H1 (cell line): ENCODE data around the gene GDAP2. TPM values are rescaled to one million over a fixed set of nuclear protein-coding genes. Genes with fewer than 3 reads are reported as not detected.

Source experiments
- CTCF ChIA-PET: fragments of 300-600 bp; sonication (Branson Sonifier 250); formaldehyde crosslinking; loops from one replicate; lab custom pipeline; 2021; ENCODE audit not compliant: partially characterized antibody; lab: Charles Lee
- POLR2A ChIA-PET: fragments of 300-600 bp; sonication (Branson Sonifier 250); formaldehyde crosslinking; loops from one replicate; lab custom pipeline; 2021; ENCODE audit warnings: inconsistent platforms; ENCODE audit not compliant: partially characterized antibody; lab: Charles Lee
- DNase-seq, 2 experiments: peaks; one replicate each; pipeline versions ENCODE4 v3.0.0 to v3.0.0-alpha.2; 2010 to 2022; ENCODE audit warnings: low spot score in 2 of 2, low read depth in 1 of 2, mixed read lengths in 1 of 2
- FAIRE-seq: peaks from 2 replicates; lab custom pipeline; 2011; peaks lifted over from hg19 to GRCh38; lab: Jason Lieb, UNC
- H2AFZ ChIP-seq: 2 replicates; pipeline ENCODE4 v1.8.1; 2012; ENCODE audit warnings: low read length, inconsistent platforms
- H2AK5ac ChIP-seq: 2 replicates; pipeline ENCODE4 v1.6.1; 2013; ENCODE audit warnings: low read depth, low read length
- H2BK120ac ChIP-seq: replicated peaks from 2 replicates; pipeline ENCODE3; 2013; ENCODE audit warnings: low read depth, low read length, inconsistent platforms
- H2BK12ac ChIP-seq: 2 replicates; pipeline ENCODE4 v1.6.1; 2013; ENCODE audit warnings: low read depth, low read length
- H2BK15ac ChIP-seq: 2 replicates; pipeline ENCODE4 v1.6.1; 2013; ENCODE audit warnings: low read length
- H2BK20ac ChIP-seq: 2 replicates; pipeline ENCODE4 v1.6.1; 2013; ENCODE audit warnings: low read length
- H2BK5ac ChIP-seq: 2 replicates; pipeline ENCODE4 v1.6.1; 2013; ENCODE audit warnings: low read depth, low read length
- H3K14ac ChIP-seq: 2 replicates; pipeline ENCODE4 v1.6.1; 2013; ENCODE audit warnings: inconsistent platforms; ENCODE audit not compliant: insufficient read length
- H3K18ac ChIP-seq: 2 replicates; pipeline ENCODE4 v1.6.1; 2013; ENCODE audit warnings: low read length; ENCODE audit errors: extremely low read depth
- H3K23ac ChIP-seq: 2 replicates; pipeline ENCODE4 v1.6.1; 2013; ENCODE audit warnings: inconsistent platforms; ENCODE audit not compliant: insufficient read length
- H3K23me2 ChIP-seq: 2 replicates; pipeline ENCODE4 v1.6.1; 2013; ENCODE audit warnings: low read depth, low read length
- H3K27ac ChIP-seq: 2 replicates; pipeline ENCODE4 v1.6.1; 2011; ENCODE audit warnings: low read depth, low read length, inconsistent platforms
- H3K27me3 ChIP-seq, 4 experiments: replicated peaks in 1 of 4; 1 replicate in 1 of 4; 2 replicates in 3 of 4; pipeline versions ENCODE4 v1.6.1 to v1.8.1; 2011 to 2013; ENCODE audit warnings: low read length in 3 of 4, mild to moderate bottlenecking in 3 of 4, inconsistent platforms in 2 of 4, mixed read lengths in 2 of 4, moderate library complexity in 1 of 4; ENCODE audit not compliant: control insufficient read depth in 3 of 4, insufficient read depth in 3 of 4; ENCODE audit errors: extremely low read depth in 1 of 4
- H3K36me3 ChIP-seq, 4 experiments: 2 replicates each; pipeline versions ENCODE4 v1.6.1 to v1.8.1; 2011 to 2013; ENCODE audit warnings: mild to moderate bottlenecking in 4 of 4, low read length in 3 of 4, moderate library complexity in 2 of 4, control low read depth in 1 of 4, inconsistent platforms in 1 of 4; ENCODE audit not compliant: insufficient read depth in 4 of 4, control insufficient read depth in 2 of 4
- H3K4ac ChIP-seq: replicated peaks from 2 replicates; pipeline ENCODE3; 2013; ENCODE audit warnings: low read length, low read depth, mixed read lengths, inconsistent platforms; ENCODE audit not compliant: insufficient read length
- H3K4me1 ChIP-seq, 4 experiments: replicated peaks in 1 of 4; 1 replicate in 1 of 4; 2 replicates in 3 of 4; pipeline versions ENCODE4 v1.6.1 to v1.8.1; 2011 to 2013; ENCODE audit warnings: low read length in 3 of 4, inconsistent platforms in 2 of 4, mixed read lengths in 1 of 4; ENCODE audit not compliant: insufficient read depth in 4 of 4, control insufficient read depth in 3 of 4
- H3K4me2 ChIP-seq, 2 experiments: 2 replicates each; pipeline versions ENCODE4 v1.6.1 to v1.8.1; 2011 to 2013; ENCODE audit warnings: low read depth in 2 of 2, low read length in 2 of 2, control low read depth in 1 of 2, inconsistent platforms in 1 of 2, mild to moderate bottlenecking in 1 of 2; ENCODE audit not compliant: insufficient read depth in 1 of 2
- H3K4me3 ChIP-seq, 4 experiments: fragments of 200-600, 300-600 bp in 1 of 4; sonication (generic), shearing (Covaris generic), sonication (Bioruptor Twin) in 1 of 4; 2 replicates each; pipeline versions ENCODE4 v1.5.1 to v1.8.1; 2011 to 2016; ENCODE audit warnings: low read length in 4 of 4, low read depth in 3 of 4, control low read depth in 2 of 4, inconsistent platforms in 2 of 4, mild to moderate bottlenecking in 2 of 4, mixed read lengths in 1 of 4, moderate library complexity in 1 of 4; ENCODE audit not compliant: insufficient read depth in 2 of 4; ENCODE audit errors: extremely low read depth in 1 of 4
- H3K56ac ChIP-seq: replicated peaks from 2 replicates; pipeline ENCODE3; 2013; ENCODE audit warnings: low read depth, mild to moderate bottlenecking, mixed read lengths, low read length, inconsistent platforms; ENCODE audit not compliant: insufficient read length
- H3K79me1 ChIP-seq: 2 replicates; pipeline ENCODE4 v1.6.1; 2013; ENCODE audit warnings: low read depth, low read length, control low read depth
- H3K79me2 ChIP-seq, 2 experiments: 2 replicates each; pipeline versions ENCODE4 v1.6.1 to v1.8.1; 2012 to 2013; ENCODE audit warnings: low read length in 2 of 2, mild to moderate bottlenecking in 2 of 2, inconsistent platforms in 1 of 2; ENCODE audit not compliant: insufficient read depth in 2 of 2, control insufficient read depth in 1 of 2
- H3K9ac ChIP-seq, 4 experiments: replicated peaks in 1 of 4; 1 replicate in 1 of 4; 2 replicates in 3 of 4; pipeline versions ENCODE4 v1.6.1 to v1.8.1; 2011 to 2013; ENCODE audit warnings: low read depth in 3 of 4, low read length in 3 of 4, control low read depth in 2 of 4, mild to moderate bottlenecking in 2 of 4, moderate library complexity in 2 of 4, inconsistent platforms in 1 of 4; ENCODE audit errors: extremely low read depth in 1 of 4
- H3K9me3 ChIP-seq, 2 experiments: 2 replicates each; pipeline versions ENCODE4 v1.6.1 to v1.8.1; 2012 to 2013; ENCODE audit warnings: mild to moderate bottlenecking in 2 of 2, moderate library complexity in 2 of 2, control low read depth in 1 of 2, inconsistent platforms in 1 of 2, low read depth in 1 of 2, low read length in 1 of 2, mixed read lengths in 1 of 2; ENCODE audit not compliant: insufficient read depth in 2 of 2
- H4K20me1 ChIP-seq, 2 experiments: replicated peaks in 1 of 2; 2 replicates each; pipeline versions ENCODE3 to v1.8.1; 2011 to 2013; ENCODE audit warnings: inconsistent platforms in 2 of 2, low read length in 2 of 2, mild to moderate bottlenecking in 1 of 2; ENCODE audit not compliant: insufficient read depth in 2 of 2, control insufficient read depth in 1 of 2
- H4K5ac ChIP-seq: 2 replicates; pipeline ENCODE4 v1.6.1; 2013; ENCODE audit warnings: low read length, low read depth, mixed read lengths, inconsistent platforms; ENCODE audit not compliant: insufficient read length
- H4K8ac ChIP-seq: 2 replicates; pipeline ENCODE4 v1.8.0; 2013; ENCODE audit warnings: mild to moderate bottlenecking, moderate library complexity, low read length, inconsistent platforms; ENCODE audit not compliant: insufficient read depth; ENCODE audit errors: extremely low read depth
- H4K91ac ChIP-seq: replicated peaks from 2 replicates; pipeline ENCODE3; 2013; ENCODE audit warnings: low read length, mixed read lengths, inconsistent platforms; ENCODE audit not compliant: insufficient read length
- BCL11A ChIP-seq, 2 experiments: IDR thresholded peaks; one replicate each; pipeline ENCODE4 v1.6.1; 2011; ENCODE audit warnings: low read depth in 2 of 2, low read length in 2 of 2, mild to moderate bottlenecking in 2 of 2
- CTBP2 ChIP-seq: IDR thresholded peaks from 2 replicates; pipeline ENCODE4 v1.7.0; 2011; ENCODE audit warnings: borderline replicate concordance, mild to moderate bottlenecking, moderate library complexity, mixed read lengths, low read length; ENCODE audit not compliant: insufficient read depth, insufficient read length
- CTCF ChIP-seq, 3 experiments: IDR thresholded peaks; 1 replicate in 2 of 3; 2 replicates in 1 of 3; pipeline versions ENCODE4 v1.5.1 to v1.6.1; 2011; ENCODE audit warnings: low read length in 3 of 3, mild to moderate bottlenecking in 3 of 3, inconsistent platforms in 2 of 3, low read depth in 1 of 3, moderate library complexity in 1 of 3; ENCODE audit not compliant: insufficient read depth in 1 of 3; ENCODE audit errors: control extremely low read depth in 1 of 3
- HDAC2 ChIP-seq, 2 experiments: fragments of 300-600 bp in 1 of 2; sonication (generic) in 1 of 2; IDR thresholded peaks; 2 replicates each; pipeline ENCODE4 v1.6.1; 2011 to 2012; ENCODE audit warnings: low read depth in 2 of 2, low read length in 2 of 2, mild to moderate bottlenecking in 2 of 2, moderate library complexity in 2 of 2, borderline replicate concordance in 1 of 2, inconsistent platforms in 1 of 2
- JUND ChIP-seq: IDR thresholded peaks from 2 replicates; pipeline ENCODE4 v1.6.1; 2011; ENCODE audit warnings: mild to moderate bottlenecking, improper control_type of control experiment, low read length
- RBBP5 ChIP-seq: IDR thresholded peaks from 2 replicates; pipeline ENCODE4 v1.7.1; 2012; ENCODE audit warnings: low read depth, mild to moderate bottlenecking, inconsistent platforms, low read length, moderate library complexity, borderline replicate concordance
- SIN3A ChIP-seq, 2 experiments: IDR thresholded peaks in 1 of 2; conservative IDR thresholded peaks in 1 of 2; 2 replicates each; pipeline ENCODE4 v1.6.1; 2011 to 2012; ENCODE audit warnings: low read length in 2 of 2, improper control_type of control experiment in 1 of 2, low read depth in 1 of 2, mild to moderate bottlenecking in 1 of 2
- SP1 ChIP-seq: IDR thresholded peaks from 2 replicates; pipeline ENCODE4 v1.6.1; 2011; ENCODE audit warnings: low read depth, low read length
- SP2 ChIP-seq: IDR thresholded peaks from 2 replicates; pipeline ENCODE4 v1.6.1; 2012; ENCODE audit warnings: mild to moderate bottlenecking, low read length, inconsistent platforms
- WGBS, 2 experiments: shearing (Covaris generic) in 1 of 2; methylation state at CpG; one replicate each; pipeline versions ENCODE4 v1.1.6 to v1.1.7; 2013 to 2015; ENCODE audit warnings: low lambda C conversion rate in 2 of 2, mixed read lengths in 2 of 2, inconsistent platforms in 1 of 2, low coverage in 1 of 2, missing lambda C conversion rate in 1 of 2; ENCODE audit not compliant: insufficient replicate concordance in 2 of 2, insufficient coverage in 1 of 2, insufficient read length in 1 of 2; ENCODE audit errors: extremely low coverage in 1 of 2, missing lambda C conversion rate in 1 of 2; 5-methylcytosine and 5-hydroxymethylcytosine counted together
- polyA plus RNA-seq, 7 experiments: library from polyadenylated mRNA; depleted of rRNA in 3 of 7; stranded (reverse) in 5 of 7; unstranded in 2 of 7; fragments of >200 nt in 5 of 7; fragments of 200-250 nt in 2 of 7; gene quantifications; 1 replicate in 5 of 7; 2 replicates in 1 of 7; 4 replicates in 1 of 7; pipeline versions ENCODE4 v1.2.1 to v1.2.3, GENCODE V29; 2011 to 2013; ENCODE audit warnings: missing spikeins in 2 of 7, mixed read lengths in 2 of 7
- total RNA-seq: library from RNA; stranded (reverse); fragmentation: NEBNext Ultra II Directional; extraction: Animal tissue kit (Norgen Biotek cat#: 25700); gene quantifications from 2 replicates; pipeline ENCODE4 v1.2.1, GENCODE V29; 2021
- TF ChIP-seq, protein P1 (sequence below): IDR thresholded peaks from 2 replicates; pipeline ENCODE4 v1.6.1; 2011; ENCODE audit warnings: low read length, improper control_type of control experiment

The GDAP2 gene
- total and polyA plus RNA-seq, 2 of the 8 experiments (the other 6 are each of a cell fraction or from before 2014, with no cell fraction given), result 8.6 to 27.8 TPM

DNA sequence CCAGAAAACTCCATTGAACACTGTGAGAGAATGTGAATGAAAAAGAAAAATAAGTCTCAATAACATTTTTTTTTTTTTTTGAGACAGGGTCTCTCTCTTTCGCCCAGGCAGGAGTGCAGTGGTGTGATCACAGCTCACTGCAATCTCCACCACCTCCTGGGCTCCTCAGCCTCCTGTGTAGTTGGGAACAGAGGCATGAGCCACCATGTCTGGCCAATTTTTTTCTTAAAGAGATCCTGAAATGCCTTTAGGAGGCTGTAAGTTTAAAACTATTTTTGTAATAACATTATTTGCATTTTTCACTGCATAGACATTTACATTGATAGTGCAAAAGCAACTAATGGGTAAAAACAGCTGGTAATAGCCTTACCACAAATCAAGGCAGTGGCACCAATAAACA is 35.3 kb downstream of the GDAP2 start:
- H3K18ac ChIP-seq, result no peak overlapping the region
- H3K79me2 ChIP-seq, result no peaks in the 10 kb centered on the region
- CTCF ChIA-PET, result interaction anchor here (0.7 to 3.1 kb wide), 8 partner anchors 8 to 380 kb away, joined by 3 to 17 read pairs (median 5); no protein-coding TSS in a partner anchor
- no peaks in the 10 kb centered on the region for H3K79me1 ChIP-seq
- H3K36me3 ChIP-seq, result peaks cover 0 to 17% (median 12%) of the 10 kb centered on the region in 4 experiments; a peak in 6 of 8 replicates
- FAIRE-seq (no peak), DNase-seq (no peak)
- no peaks in the 10 kb centered on the region for H3K27me3 ChIP-seq
- no peak overlapping the region for H4K5ac ChIP-seq
- H3K27ac ChIP-seq, result no peak overlapping the region
- H2AK5ac ChIP-seq, result no peak overlapping the region
- H4K8ac ChIP-seq, result no peak overlapping the region
- H3K23me2 ChIP-seq, result no peaks in the 10 kb centered on the region
- H3K4me2 ChIP-seq, result no peak overlapping the region
- no peak overlapping the region for H3K23ac ChIP-seq
- 93% methylated on average over 1 of the region's 1 CpG; no CpG with 5 or more reads in 1 of the 2 experiments for whole genome bisulfite sequencing, 2 experiments
- no peak overlapping the region for H3K4ac ChIP-seq
- no peak overlapping the region for H2BK20ac ChIP-seq
- no peak overlapping the region for H2BK15ac ChIP-seq
- H2BK120ac ChIP-seq, result no peak overlapping the region
- no peak overlapping the region for H2BK12ac ChIP-seq
- POLR2A ChIA-PET, result no interaction called here
- H4K20me1 ChIP-seq, result no peaks in the 10 kb centered on the region
- no peak overlapping the region for H4K91ac ChIP-seq
- no peaks in the 10 kb centered on the region for H3K4me1 ChIP-seq
- H3K56ac ChIP-seq, result no peak overlapping the region
- no peak overlapping the region for H3K14ac ChIP-seq
- H3K9me3 ChIP-seq, result no peaks in the 10 kb centered on the region
- no peak overlapping the region for H2BK5ac ChIP-seq
- no peak overlapping the region for H3K4me3 ChIP-seq
- H2AFZ ChIP-seq, result no peak overlapping the region
- H3K9ac ChIP-seq, result no peak overlapping the region
- TF ChIP-seq HDAC2 (IDR thresholded peaks at IDR 0.05; ENCODE audit: borderline replicate concordance in 1 of 2, low read depth in 2 of 2, low read length in 2 of 2) (no peak), SP2 (no peak), CTBP2 (no peak), SIN3A (conservative IDR thresholded peaks at IDR 0.05 in 1 of 2, IDR thresholded peaks at IDR 0.05 in 1 of 2; ENCODE audit: low read depth in 1 of 2, low read length in 2 of 2) (no peak), SP1 (no peak), BCL11A (IDR thresholded peaks at IDR 0.05; ENCODE audit: low read depth in 2 of 2, low read length in 2 of 2) (no peak), CTCF (IDR thresholded peaks at IDR 0.05; ENCODE audit: control extremely low read depth in 1 of 3, insufficient read depth in 1 of 3, low read depth in 1 of 3, low read length in 3 of 3) (no peak), RBBP5 (no peak), JUND (no peak)
- TF ChIP-seq, protein P1, sequence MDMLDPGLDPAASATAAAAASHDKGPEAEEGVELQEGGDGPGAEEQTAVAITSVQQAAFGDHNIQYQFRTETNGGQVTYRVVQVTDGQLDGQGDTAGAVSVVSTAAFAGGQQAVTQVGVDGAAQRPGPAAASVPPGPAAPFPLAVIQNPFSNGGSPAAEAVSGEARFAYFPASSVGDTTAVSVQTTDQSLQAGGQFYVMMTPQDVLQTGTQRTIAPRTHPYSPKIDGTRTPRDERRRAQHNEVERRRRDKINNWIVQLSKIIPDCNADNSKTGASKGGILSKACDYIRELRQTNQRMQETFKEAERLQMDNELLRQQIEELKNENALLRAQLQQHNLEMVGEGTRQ, result no peak
